Smooth muscle cell (in vitro differentiated cells): ENCODE data around the gene ANGEL2. TPM values are rescaled to one million over a fixed set of nuclear protein-coding genes. Genes with fewer than 3 reads are reported as not detected.

ENCODE experiments used
- DNase-seq: peaks from one replicate; lab custom pipeline; 2025; ENCODE audit not compliant: unreplicated experiment; lab: John Stamatoyannopoulos, UW
- H2AFZ ChIP-seq: fragments of 200-600 bp; sonication (generic); 2 replicates; pipeline ENCODE4 v1.6.0; 2016; ENCODE audit warnings: antibody characterized with exemption, low read depth, mild to moderate bottlenecking
- H3F3A ChIP-seq: fragments of 200-600 bp; sonication (generic); 2 replicates; pipeline ENCODE4 v1.6.0; 2017; ENCODE audit warnings: antibody characterized with exemption, low read depth
- H3K27ac ChIP-seq: fragments of 200-600 bp; sonication (generic); 2 replicates; pipeline ENCODE4 v1.5.1; 2016; ENCODE audit warnings: low read depth, mild to moderate bottlenecking
- H3K27me3 ChIP-seq: fragments of 200-600 bp; sonication (generic); 2 replicates; pipeline ENCODE4 v1.6.1; 2016; ENCODE audit warnings: low read depth, mild to moderate bottlenecking
- H3K36me3 ChIP-seq: fragments of 200-600 bp; sonication (generic); 2 replicates; pipeline ENCODE4 v1.5.1; 2016; ENCODE audit warnings: low read depth
- H3K4me1 ChIP-seq: fragments of 200-600 bp; sonication (generic); 2 replicates; pipeline ENCODE4 v1.5.1; 2016; ENCODE audit warnings: low read depth
- H3K4me2 ChIP-seq: fragments of 200-600 bp; sonication (generic); 2 replicates; pipeline ENCODE4 v1.6.0; 2016; ENCODE audit warnings: mild to moderate bottlenecking
- H3K4me3 ChIP-seq: fragments of 200-600 bp; sonication (generic); 2 replicates; pipeline ENCODE4 v1.5.1; 2016; ENCODE audit warnings: mild to moderate bottlenecking
- H3K79me2 ChIP-seq: fragments of 200-600 bp; sonication (generic); 2 replicates; pipeline ENCODE4 v1.6.0; 2016; ENCODE audit warnings: low read depth, mild to moderate bottlenecking
- H3K9ac ChIP-seq: fragments of 200-600 bp; sonication (generic); 2 replicates; pipeline ENCODE4 v1.6.0; 2016; ENCODE audit warnings: low read depth
- H3K9me3 ChIP-seq: fragments of 200-600 bp; sonication (generic); replicated peaks from 2 replicates; pipeline ENCODE4 v1.5.1; 2016; ENCODE audit warnings: low read depth
- H4K20me1 ChIP-seq: fragments of 200-600 bp; sonication (generic); 2 replicates; pipeline ENCODE4 v1.6.0; 2016; ENCODE audit warnings: low read depth
- CTCF ChIP-seq: fragments of 200-600 bp; sonication (generic); IDR thresholded peaks from 2 replicates; pipeline ENCODE4 v1.5.1; 2017; ENCODE audit warnings: borderline replicate concordance, mild to moderate bottlenecking, antibody characterized with exemption; ENCODE audit not compliant: insufficient read depth, poor library complexity, severe bottlenecking
- WGBS: methylation state at CpG from one replicate; pipeline ENCODE4 v1.1.7; 2016; ENCODE audit warnings: low lambda C conversion rate; 5-methylcytosine and 5-hydroxymethylcytosine counted together
- polyA plus RNA-seq: library from polyadenylated mRNA; unstranded; fragments of >200 nt; fragmentation: Nextera tagmentation; extraction: Ambion mirVana; gene quantifications from 2 replicates; pipeline ENCODE4 v1.2.1, GENCODE V29; 2016
- total RNA-seq: library from RNA; depleted of rRNA; stranded (reverse); fragments of >200 nt; gene quantifications from 2 replicates; pipeline ENCODE4 v1.2.3, GENCODE V29; 2014

Gene ANGEL2
- total and polyA plus RNA-seq, 2 experiments from 2014 or later, result 13.1 to 29.7 TPM

GRCh38 chr1:212973426-212973825, 42.2 kb downstream of the ANGEL2 start:
- TF ChIP-seq CTCF, result no peak
- 94% methylated on average over 4 of the region's 4 CpGs for WGBS
- DNase-seq, result no peak

GRCh38 chr1:212971312-212971711, 44.4 kb downstream of the ANGEL2 start:
- Histone ChIP-seq H3K4me3 (no peak overlapping the region), H3K27me3 (no peaks in the 10 kb centered on the region), H3K4me2 (no peak overlapping the region), H3K4me1 (peaks cover 3% of the 10 kb centered on the region), H3K36me3 (no peaks in the 10 kb centered on the region), H3K9me3 (no peaks in the 10 kb centered on the region), H3K79me2 (no peaks in the 10 kb centered on the region), H3K9ac (no peak overlapping the region), H2AFZ (no peak overlapping the region), H3K27ac (no peak overlapping the region), H3F3A (no peaks in the 10 kb centered on the region), H4K20me1 (no peaks in the 10 kb centered on the region)
- 87% methylated on average over 5 of the region's 5 CpGs for WGBS
- no peak for TF ChIP-seq CTCF
- DNase-seq, result no peak

More at GRCh38 chr1:212973426-212973825, 42.2 kb downstream of the ANGEL2 start:
- Histone ChIP-seq H4K20me1 (no peaks in the 10 kb centered on the region), H3F3A (no peaks in the 10 kb centered on the region), H3K4me2 (no peak overlapping the region), H2AFZ (no peak overlapping the region), H3K9ac (no peak overlapping the region), H3K4me3 (no peak overlapping the region), H3K27me3 (no peaks in the 10 kb centered on the region), H3K27ac (no peak overlapping the region), H3K9me3 (no peaks in the 10 kb centered on the region), H3K4me1 (no peaks in the 10 kb centered on the region), H3K79me2 (no peaks in the 10 kb centered on the region), H3K36me3 (no peaks in the 10 kb centered on the region)

- H2AFZ ChIP-seq, result no peak overlapping the region
- WGBS, result 86% methylated on average over 4 of the region's 4 CpGs
- H3K9ac ChIP-seq, result no peak overlapping the region
- DNase-seq, result no peak
- no peaks in the 10 kb centered on the region for H3K9me3 ChIP-seq
- no peak overlapping the region for H3K27ac ChIP-seq
- H3K36me3 ChIP-seq, result no peaks in the 10 kb centered on the region
- no peaks in the 10 kb centered on the region for H3F3A ChIP-seq
- no peaks in the 10 kb centered on the region for H3K79me2 ChIP-seq
- no peak overlapping the region for H3K4me3 ChIP-seq
- H3K4me2 ChIP-seq, result no peak overlapping the region
- no peaks in the 10 kb centered on the region for H4K20me1 ChIP-seq
- H3K4me1 ChIP-seq, result peaks cover 3% of the 10 kb centered on the region
- no peaks in the 10 kb centered on the region for H3K27me3 ChIP-seq
- no peak for TF ChIP-seq CTCF
These were observed 45.6 kb downstream of the ANGEL2 start for GRCh38 chr1:212970085-212970484.

GRCh38 chr1:212968368-212968863, 47.3 kb downstream of the ANGEL2 start:
- H3K4me2 ChIP-seq, result no peak overlapping the region
- H3K9me3 ChIP-seq, result no peaks in the 10 kb centered on the region
- no peaks in the 10 kb centered on the region for H3F3A ChIP-seq
- no peaks in the 10 kb centered on the region for H3K36me3 ChIP-seq
- no peak overlapping the region for H3K4me3 ChIP-seq
- H3K79me2 ChIP-seq, result no peaks in the 10 kb centered on the region
- H3K4me1 ChIP-seq, result peaks cover 3% of the 10 kb centered on the region
- no peaks in the 10 kb centered on the region for H4K20me1 ChIP-seq
- H3K27me3 ChIP-seq, result no peaks in the 10 kb centered on the region
- WGBS, result 92% methylated on average over 3 of the region's 3 CpGs
- no peak overlapping the region for H2AFZ ChIP-seq
- TF ChIP-seq CTCF, result no peak
- no peak overlapping the region for H3K9ac ChIP-seq
- DNase-seq, result no peak
- no peak overlapping the region for H3K27ac ChIP-seq
